H7 (cell line): ENCODE results near the gene ACO2. TPM values are rescaled to one million over a fixed set of nuclear protein-coding genes. Genes with fewer than 3 reads are reported as not detected.
"Not testable (repeated sequence)": the region's sequence is repeated elsewhere in the genome, so short reads cannot be mapped to it uniquely, and the experiment has no call there.

Experiments used
- DNase-seq: peaks from one replicate; pipeline ENCODE4 v3.0.0; 2012
- H3K27me3 ChIP-seq: 2 replicates; pipeline ENCODE4 v1.6.0; 2011; ENCODE audit warnings: mild to moderate bottlenecking, low read length; ENCODE audit not compliant: control insufficient read depth, insufficient read depth
- H3K36me3 ChIP-seq: replicated peaks from 2 replicates; pipeline ENCODE4 v1.5.1; 2011; ENCODE audit warnings: low read length; ENCODE audit not compliant: control insufficient read depth, insufficient read depth
- H3K4me3 ChIP-seq: 2 replicates; pipeline ENCODE4 v1.5.1; 2011; ENCODE audit warnings: low read depth, mild to moderate bottlenecking, control low read depth, low read length, moderate library complexity; ENCODE audit not compliant: insufficient read depth
- total RNA-seq: library from RNA; depleted of rRNA; stranded (reverse); fragments of >200 nt; shearing (Covaris generic); gene quantifications from 2 replicates; pipeline ENCODE4 v1.2.3, GENCODE V29; 2014

The ACO2 gene
- total RNA-seq, 1 experiment from 2014 or later, result 103 TPM

- Histone ChIP-seq H3K27me3 (no peaks in the 10 kb centered on the region), H3K4me3 (peak overlapping the region; percentile 99), H3K36me3 (peaks cover 6% of the 10 kb centered on the region)
- DNase-seq, result peak; percentile 50
Measured at GRCh38 chr22:41445129-41446056, 23.5 kb upstream of the ACO2 start.

GRCh38 chr22:41446057-41446501 lies 22.8 kb upstream of the ACO2 start:
- peak; percentile 55 for DNase-seq
- Histone ChIP-seq H3K27me3 (no peaks in the 10 kb centered on the region), H3K4me3 (peak overlapping the region; percentile 99), H3K36me3 (peaks cover 6% of the 10 kb centered on the region)

GRCh38 chr22:41446639-41447434 lies 22.1 kb upstream of the ACO2 start, which contains the start of gene TOB2:
Gene TOB2 (minus strand): TSS chr22:41446801. CDS start chr22:41437345, 9,456 bp downstream.
- Histone ChIP-seq H3K27me3 (no peaks in the 10 kb centered on the region), H3K36me3 (peaks cover 7% of the 10 kb centered on the region), H3K4me3 (peak within 1 kb of the TSS; percentile 99)
- peak; percentile 96 for DNase-seq

- H3K36me3 ChIP-seq, result peaks cover 5% of the 10 kb centered on the region
- H3K4me3 ChIP-seq, result peak overlapping the region; percentile 99
- no peaks in the 10 kb centered on the region for H3K27me3 ChIP-seq
- peak; percentile 86 for DNase-seq
Measured at GRCh38 chr22:41447435-41448188, 21.3 kb upstream of the ACO2 start.

- peaks cover 1% of the 10 kb centered on the region for H3K36me3 ChIP-seq
- H3K4me3 ChIP-seq, result peak overlapping the region; percentile 99
- H3K27me3 ChIP-seq, result no peaks in the 10 kb centered on the region
- DNase-seq, result peak; percentile 93
Measured at GRCh38 chr22:41448189-41448808, 20.6 kb upstream of the ACO2 start.

- H3K4me3 ChIP-seq, result no peak overlapping the region
- no peak for DNase-seq
- H3K36me3 ChIP-seq, result peaks cover 16% of the 10 kb centered on the region
- no peaks in the 10 kb centered on the region for H3K27me3 ChIP-seq
Measured at GRCh38 chr22:41458161-41458728, 10.7 kb upstream of the ACO2 start.

GRCh38 chr22:41459431-41459830 lies 9.5 kb upstream of the ACO2 start:
- DNase-seq, result no peak
- peaks cover 21% of the 10 kb centered on the region for H3K36me3 ChIP-seq
- no peak overlapping the region for H3K4me3 ChIP-seq
- H3K27me3 ChIP-seq, result no peaks in the 10 kb centered on the region

- H3K36me3 ChIP-seq, result peaks cover 26% of the 10 kb centered on the region
Measured at GRCh38 chr22:41460071-41460470, 8.8 kb upstream of the ACO2 start.

GRCh38 chr22:41461901-41462300 lies 7.0 kb upstream of the ACO2 start:
- no peak for DNase-seq
- Histone ChIP-seq H3K27me3 (no peaks in the 10 kb centered on the region), H3K36me3 (peaks cover 39% of the 10 kb centered on the region), H3K4me3 (no peak overlapping the region)

More at GRCh38 chr22:41460071-41460470, 8.8 kb upstream of the ACO2 start:
- not testable (repeated sequence) for H3K27me3 ChIP-seq, DNase-seq, H3K4me3 ChIP-seq

- H3K27me3 ChIP-seq, result no peaks in the 10 kb centered on the region
- peaks cover 28% of the 10 kb centered on the region for H3K36me3 ChIP-seq
- peak overlapping the region; percentile 91 for H3K4me3 ChIP-seq
- peak; percentile 74 for DNase-seq
Measured at GRCh38 chr22:41469218-41469851, 418 bp downstream of the ACO2 start.

GRCh38 chr22:41470886-41471285 lies 2.0 kb downstream of the ACO2 start:
- H3K27me3 ChIP-seq, result no peaks in the 10 kb centered on the region
- DNase-seq, result no peak
- no peak overlapping the region for H3K4me3 ChIP-seq
- peaks cover 19% of the 10 kb centered on the region for H3K36me3 ChIP-seq

- H3K27me3 ChIP-seq, result no peaks in the 10 kb centered on the region
- no peak for DNase-seq
- H3K4me3 ChIP-seq, result no peak overlapping the region
- peaks cover 13% of the 10 kb centered on the region for H3K36me3 ChIP-seq
Measured at GRCh38 chr22:41471568-41471967, 2.7 kb downstream of the ACO2 start.

- Histone ChIP-seq H3K36me3 (no peaks in the 10 kb centered on the region), H3K27me3 (no peaks in the 10 kb centered on the region), H3K4me3 (no peak overlapping the region)
- DNase-seq, result no peak
Measured at GRCh38 chr22:41474872-41475451, 6.0 kb downstream of the ACO2 start.
